Muscle of arm (tissue), 12 donors: ENCODE data around the gene FAM180B. TPM values are rescaled to one million over a fixed set of nuclear protein-coding genes. Genes with fewer than 3 reads are reported as not detected.

Source experiments
- polyA plus RNA-seq, 12 donors: library from polyadenylated mRNA; unstranded; fragments of 120-200 nt; gene quantifications; one replicate each; pipeline ENCODE4 v1.2.1, GENCODE V29; 2013; ENCODE audit not compliant: insufficient read length in 12 of 12

Gene FAM180B
- polyA plus RNA-seq, 12 donors = 2.2 to 4.2 (median 3.1) TPM; not detected in 2

Other genes with a start within 250 kb of the FAM180B start
- 1 to 10 TPM in 2 of 12 donors, under 1 TPM in 8, not detected in 2; 0.13 to 1.1 (median 0.60) TPM for gene MYBPC3, start 234.0 kb upstream of the FAM180B start, polyA plus RNA-seq
- 10 to 100 TPM in 2 of 12 donors, 1 to 10 TPM in 9, not detected in 1; 3.7 to 17.6 (median 4.6) TPM for gene SPI1, start 208.1 kb upstream of the FAM180B start, polyA plus RNA-seq
- 10 to 100 TPM in 11 of 12 donors, not detected in 1; 28.2 to 65.2 (median 31.6) TPM for gene SLC39A13, start 178.1 kb upstream of the FAM180B start, polyA plus RNA-seq
- 100 to 1,000 TPM in 11 of 12 donors, not detected in 1; 114 to 200 (median 127) TPM for gene PSMC3, start 160.2 kb upstream of the FAM180B start, polyA plus RNA-seq
- 100 to 1,000 TPM in 2 of 12 donors, 10 to 100 TPM in 9, not detected in 1; 33.9 to 108 (median 76.9) TPM for gene RAPSN, start 137.5 kb upstream of the FAM180B start, polyA plus RNA-seq
- 100 to 1,000 TPM in 1 of 12 donors, 10 to 100 TPM in 11; 58.2 to 126 (median 79.2) TPM for gene CELF1, start 33.5 kb upstream of the FAM180B start, polyA plus RNA-seq
- 10 to 100 TPM in 11 of 12 donors, not detected in 1; 20.6 to 33.9 (median 25.0) TPM for gene PTPMT1, start 21.1 kb upstream of the FAM180B start, polyA plus RNA-seq
- gene KBTBD4, start 7.7 kb upstream of the FAM180B start, polyA plus RNA-seq = 10 to 100 TPM in 11 of 12 donors, not detected in 1; 10.9 to 14.7 (median 12.7) TPM
- gene NDUFS3, start 7.6 kb upstream of the FAM180B start, polyA plus RNA-seq = 100 to 1,000 TPM in 4 of 12 donors, 10 to 100 TPM in 7, not detected in 1; 65.9 to 122 (median 94.5) TPM
- gene C1QTNF4, start 7.7 kb downstream of the FAM180B start, polyA plus RNA-seq = 10 to 100 TPM in 1 of 12 donors, 1 to 10 TPM in 9, not detected in 2; 4.1 to 12.7 (median 7.0) TPM
- 10 to 100 TPM in 11 of 12 donors, not detected in 1; 40.1 to 81.5 (median 76.6) TPM for gene MTCH2, start 55.9 kb downstream of the FAM180B start, polyA plus RNA-seq
- 1 to 10 TPM in 3 of 12 donors, under 1 TPM in 7, not detected in 2; 0.54 to 3.5 (median 0.88) TPM for gene AGBL2, start 128.7 kb downstream of the FAM180B start, polyA plus RNA-seq
- 100 to 1,000 TPM in 5 of 12 donors, 10 to 100 TPM in 6, not detected in 1; 65.3 to 184 (median 99.8) TPM for gene FNBP4, start 180.7 kb downstream of the FAM180B start, polyA plus RNA-seq